HG02885 (cell line): ENCODE data around the gene MYPN.
"Not testable (repeated sequence)": the region's sequence is repeated elsewhere in the genome, so short reads cannot be mapped to it uniquely, and the experiment has no call there.

ENCODE experiments used
- ATAC-seq: cut with Tn5 transposase; IDR thresholded peaks from one replicate; pipeline ENCODE4 v1.9.1; 2021; ENCODE audit warnings: mild to moderate bottlenecking; ENCODE audit not compliant: unreplicated experiment, poor library complexity

The MYPN gene

GRCh38 chr10:68166871-68167585 lies 57.7 kb downstream of the MYPN start:
- no peak for ATAC-seq

- no peak for ATAC-seq
These were observed 58.4 kb downstream of the MYPN start for GRCh38 chr10:68167586-68168189.

GRCh38 chr10:68171539-68172080 lies 62.3 kb downstream of the MYPN start:
- no peak for ATAC-seq

- ATAC-seq: no peak
These were observed 63.0 kb downstream of the MYPN start for GRCh38 chr10:68172324-68172723.

GRCh38 chr10:68175949-68176348 lies 66.7 kb downstream of the MYPN start:
- ATAC-seq: no peak

GRCh38 chr10:68176797-68177196 lies 67.5 kb downstream of the MYPN start:
- no peak for ATAC-seq

GRCh38 chr10:68178592-68178991 lies 69.3 kb downstream of the MYPN start:
- no peak for ATAC-seq

- ATAC-seq: no peak
These were observed 69.7 kb downstream of the MYPN start for GRCh38 chr10:68179016-68179415.

- ATAC-seq: no peak
These were observed 71.2 kb downstream of the MYPN start for GRCh38 chr10:68180490-68180889.

GRCh38 chr10:68184546-68184945 lies 75.3 kb downstream of the MYPN start:
- ATAC-seq: no peak

GRCh38 chr10:68185085-68185484 lies 75.8 kb downstream of the MYPN start:
- no peak for ATAC-seq

- no peak for ATAC-seq
These were observed 79.5 kb downstream of the MYPN start for GRCh38 chr10:68188835-68189234.

GRCh38 chr10:68192113-68192512 lies 82.8 kb downstream of the MYPN start:
- no peak for ATAC-seq

- ATAC-seq: no peak
These were observed 85.0 kb downstream of the MYPN start for GRCh38 chr10:68194290-68194689.

- not testable (repeated sequence) for ATAC-seq
These were observed 86.5 kb downstream of the MYPN start for GRCh38 chr10:68195776-68196175.

- ATAC-seq: no peak
These were observed 87.4 kb downstream of the MYPN start for GRCh38 chr10:68196701-68197100.

GRCh38 chr10:68202960-68203353 lies 93.7 kb downstream of the MYPN start:
- no peak for ATAC-seq

- no peak for ATAC-seq
These were observed 99.2 kb downstream of the MYPN start for GRCh38 chr10:68208424-68209042.

- ATAC-seq: no peak
These were observed 102.4 kb downstream of the MYPN start for GRCh38 chr10:68211669-68212068.

GRCh38 chr10:68212721-68213352 lies 103.5 kb downstream of the MYPN start:
- ATAC-seq: no peak

- no peak for ATAC-seq
These were observed 109.5 kb downstream of the MYPN start for GRCh38 chr10:68218786-68219185.
